OCI-LY7 (cell line): ENCODE measurements around the gene CNTN2. TPM values are rescaled to one million over a fixed set of nuclear protein-coding genes. Genes with fewer than 3 reads are reported as not detected.

Source experiments
- BruUV-seq: library from RNA; stranded (reverse); fragments of 400-500 nt; replicated peaks from 2 replicates; lab custom pipeline; 2021; lab: Mats Ljungman, UMichigan
- CTCF ChIA-PET: fragments of 300-600 bp; sonication (Branson Sonifier 250); formaldehyde crosslinking; loops from one replicate; lab custom pipeline; 2022; ENCODE audit warnings: antibody characterized with exemption; ENCODE audit not compliant: unreplicated experiment; lab: Charles Lee
- POLR2A ChIA-PET: fragments of 300-600 bp; sonication (Branson Sonifier 250); formaldehyde crosslinking; loops from one replicate; lab custom pipeline; 2022; ENCODE audit warnings: antibody characterized with exemption; lab: Charles Lee
- DNase-seq: peaks from one replicate; pipeline ENCODE4 v3.0.0-alpha.2; 2015; ENCODE audit warnings: low spot score
- H2AFZ ChIP-seq: fragments of 200-600 bp; sonication (generic), shearing (Covaris generic); 2 replicates; pipeline ENCODE4 v1.6.1; 2014; ENCODE audit warnings: mild to moderate bottlenecking, antibody characterized with exemption, low read length, moderate library complexity
- H3K27ac ChIP-seq: fragments of 200-600 bp; sonication (generic); 2 replicates; pipeline ENCODE4 v1.5.1; 2014; ENCODE audit warnings: mixed run types, low read depth, mild to moderate bottlenecking, moderate library complexity, low read length, inconsistent platforms; ENCODE audit not compliant: poor library complexity, severe bottlenecking
- H3K36me3 ChIP-seq: fragments of 200-600 bp; sonication (generic); 2 replicates; pipeline ENCODE4 v1.6.1; 2014; ENCODE audit warnings: mild to moderate bottlenecking, antibody characterized with exemption, low read length, moderate library complexity, mixed read lengths; ENCODE audit not compliant: insufficient read depth
- H3K4me1 ChIP-seq: fragments of 200-600 bp; sonication (generic); 2 replicates; pipeline ENCODE4 v1.5.1; 2014; ENCODE audit warnings: mild to moderate bottlenecking, low read length; ENCODE audit not compliant: insufficient read depth, poor library complexity, severe bottlenecking
- H3K4me2 ChIP-seq: fragments of 200-600 bp; sonication (generic); 2 replicates; pipeline ENCODE4 v1.6.1; 2014; ENCODE audit warnings: mild to moderate bottlenecking, low read length
- H3K4me3 ChIP-seq: fragments of 200-600 bp; sonication (generic); 2 replicates; pipeline ENCODE4 v1.5.1; 2014; ENCODE audit warnings: mild to moderate bottlenecking, low read depth, low read length; ENCODE audit not compliant: poor library complexity, severe bottlenecking
- H3K79me2 ChIP-seq: fragments of 200-600 bp; sonication (generic); 2 replicates; pipeline ENCODE4 v1.6.1; 2016; ENCODE audit warnings: low read depth, mild to moderate bottlenecking, low read length, moderate library complexity, mixed read lengths; ENCODE audit not compliant: insufficient read depth
- H3K9me2 ChIP-seq: fragments of 200-600 bp; sonication (generic); 2 replicates; pipeline ENCODE4 v1.6.1; 2016; ENCODE audit warnings: mild to moderate bottlenecking, low read length, mixed read lengths; ENCODE audit not compliant: insufficient read depth
- H3K9me3 ChIP-seq: fragments of 200-600 bp; sonication (generic); 2 replicates; pipeline ENCODE4 v1.6.1; 2014; ENCODE audit warnings: mild to moderate bottlenecking, mixed run types, low read length, mixed read lengths
- H4K20me1 ChIP-seq: fragments of 200-600 bp; sonication (generic); 2 replicates; pipeline ENCODE4 v1.6.1; 2014; ENCODE audit warnings: mild to moderate bottlenecking, antibody characterized with exemption, low read length, moderate library complexity, mixed read lengths; ENCODE audit not compliant: insufficient read depth
- EZH2phosphoT487 ChIP-seq: fragments of 200-600 bp; sonication (generic); IDR thresholded peaks from 2 replicates; pipeline ENCODE4 v1.6.1; 2018; ENCODE audit warnings: low read depth, borderline replicate concordance, mild to moderate bottlenecking, mixed run types, antibody characterized with exemption, low read length, moderate library complexity, mixed read lengths
- intact Hi-C: fragments of 100-400 bp; cut with micrococcal nuclease; formaldehyde crosslinking; loops from one replicate; pipeline ENCODE4 v1.10.0; 2022; ENCODE audit not compliant: unreplicated experiment
- total RNA-seq, 2 experiments: library from RNA; depleted of rRNA in 1 of 2; stranded (reverse); fragments of >200 nt in 1 of 2; shearing (Covaris generic) in 1 of 2; gene quantifications; 2 replicates each; pipeline ENCODE4 v1.2.3, GENCODE V29; 2014 to 2022
- TF ChIP-seq, protein P1 (sequence below): fragments of 200-600 bp; sonication (generic); conservative IDR thresholded peaks from 2 replicates; pipeline ENCODE4 v1.5.1; 2014; ENCODE audit warnings: mild to moderate bottlenecking, antibody characterized with exemption, low read length, moderate library complexity, mixed read lengths

The CNTN2 gene
- total RNA-seq, 2 experiments from 2014 or later = not detected

DNA sequence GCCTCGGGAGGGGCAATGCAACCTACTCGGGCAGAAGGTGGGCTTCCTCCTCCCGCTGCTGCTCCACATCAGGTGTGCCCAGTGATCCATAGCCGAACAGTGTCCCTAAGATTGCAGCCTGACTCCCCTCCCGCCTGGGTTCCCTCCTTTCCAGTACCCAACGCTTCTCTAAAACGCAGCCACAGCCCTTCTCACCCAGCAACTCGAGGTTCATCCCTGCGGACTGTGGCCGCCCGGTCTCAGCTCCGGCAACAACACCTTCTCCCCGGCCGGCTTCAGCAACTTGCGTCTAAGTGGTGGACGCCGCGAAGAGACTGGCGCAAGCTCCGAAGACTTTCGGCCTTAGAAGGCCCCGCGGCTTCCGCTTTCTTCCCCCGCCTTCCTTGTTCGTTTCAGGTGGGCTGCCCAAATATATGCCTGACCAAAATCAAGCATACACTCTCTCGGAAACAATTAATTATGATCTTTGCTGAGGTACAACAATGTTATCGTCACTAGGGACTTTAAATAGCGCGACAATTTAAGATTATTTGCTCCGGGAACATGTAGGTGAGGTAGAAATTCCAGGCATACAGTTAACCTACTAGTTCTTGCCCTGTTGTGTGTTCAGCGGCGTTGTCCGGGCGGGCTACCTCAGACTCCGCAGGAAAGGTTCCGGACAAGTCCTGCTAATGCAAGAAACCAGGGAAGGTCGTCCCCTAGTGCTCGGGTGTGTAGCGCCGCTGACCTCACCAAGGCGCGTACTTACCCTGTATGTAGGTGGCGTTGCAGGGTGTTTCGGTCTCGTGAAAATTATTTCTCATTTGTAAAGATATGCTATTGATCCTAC, 78.9 kb downstream of the CNTN2 start, which contains the start of gene RBBP5:
RBBP5 (minus strand) TSS at position 319 of the 829 bp plus-strand sequence; CDS start at position 214, 105 bp downstream.
- Histone ChIP-seq H2AFZ (peak within 1 kb of the TSS; percentile 97), H3K36me3 (peaks cover 15% of the 10 kb centered on the region), H3K9me2 (no peaks in the 10 kb centered on the region), H3K4me2 (peak within 1 kb of the TSS; percentile 91), H4K20me1 (no peaks in the 10 kb centered on the region), H3K4me3 (peak within 1 kb of the TSS; percentile 91), H3K27ac (peak within 1 kb of the TSS; percentile 70), H3K79me2 (peaks cover 38% of the 10 kb centered on the region), H3K9me3 (no peaks in the 10 kb centered on the region), H3K4me1 (peaks cover 31% of the 10 kb centered on the region)
- CTCF ChIA-PET = interaction anchor here (0.6 to 0.7 kb wide), 2 partner anchors 61 to 134 kb away, joined by 3 to 4 read pairs; no protein-coding TSS in a partner anchor
- BruUV-seq = no TSS peak
- POLR2A ChIA-PET = interaction anchor here (0.5 to 3.4 kb wide), 7 partner anchors 11 to 1107 kb away, joined by 3 to 22 read pairs (median 3); no protein-coding TSS in a partner anchor
- TF ChIP-seq, protein P1, sequence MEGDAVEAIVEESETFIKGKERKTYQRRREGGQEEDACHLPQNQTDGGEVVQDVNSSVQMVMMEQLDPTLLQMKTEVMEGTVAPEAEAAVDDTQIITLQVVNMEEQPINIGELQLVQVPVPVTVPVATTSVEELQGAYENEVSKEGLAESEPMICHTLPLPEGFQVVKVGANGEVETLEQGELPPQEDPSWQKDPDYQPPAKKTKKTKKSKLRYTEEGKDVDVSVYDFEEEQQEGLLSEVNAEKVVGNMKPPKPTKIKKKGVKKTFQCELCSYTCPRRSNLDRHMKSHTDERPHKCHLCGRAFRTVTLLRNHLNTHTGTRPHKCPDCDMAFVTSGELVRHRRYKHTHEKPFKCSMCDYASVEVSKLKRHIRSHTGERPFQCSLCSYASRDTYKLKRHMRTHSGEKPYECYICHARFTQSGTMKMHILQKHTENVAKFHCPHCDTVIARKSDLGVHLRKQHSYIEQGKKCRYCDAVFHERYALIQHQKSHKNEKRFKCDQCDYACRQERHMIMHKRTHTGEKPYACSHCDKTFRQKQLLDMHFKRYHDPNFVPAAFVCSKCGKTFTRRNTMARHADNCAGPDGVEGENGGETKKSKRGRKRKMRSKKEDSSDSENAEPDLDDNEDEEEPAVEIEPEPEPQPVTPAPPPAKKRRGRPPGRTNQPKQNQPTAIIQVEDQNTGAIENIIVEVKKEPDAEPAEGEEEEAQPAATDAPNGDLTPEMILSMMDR = peak; percentile 83
- TF ChIP-seq EZH2phosphoT487 = no peak
- intact Hi-C loops = loop anchor here (1.0 to 10.0 kb wide), 7 partner anchors 19 to 1795 kb away; partner anchors contain the start of genes DSTYK, PPP1R15B and TMCC2
- peak; percentile 99 for DNase-seq

DNA sequence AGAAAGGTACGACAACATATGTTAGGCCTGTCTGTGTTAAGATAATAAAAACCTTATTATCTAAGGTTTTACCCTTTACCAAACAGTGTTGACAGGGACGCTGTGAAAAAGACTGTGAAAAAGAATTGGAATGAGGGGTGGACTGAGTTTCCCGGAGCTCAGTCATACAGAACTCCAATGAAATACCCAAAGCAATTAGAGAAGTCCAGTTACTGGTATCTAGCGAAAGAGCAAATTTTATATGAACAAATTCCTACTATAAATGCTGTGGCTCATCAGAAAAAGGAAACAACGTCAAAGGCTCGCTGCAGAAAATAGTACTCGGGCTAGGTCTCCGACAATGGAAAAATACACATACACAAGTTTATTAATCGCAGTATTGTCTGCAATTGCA, 79.5 kb downstream of the CNTN2 start:
- POLR2A ChIA-PET = interaction anchor here (0.9 to 3.4 kb wide), 7 partner anchors 12 to 61 kb away, joined by 3 to 22 read pairs (median 4); no protein-coding TSS in a partner anchor
- Histone ChIP-seq H3K36me3 (peaks cover 14% of the 10 kb centered on the region), H2AFZ (peak overlapping the region; percentile 97), H3K9me2 (no peaks in the 10 kb centered on the region), H3K4me2 (peak overlapping the region; percentile 91), H3K9me3 (no peaks in the 10 kb centered on the region), H3K4me3 (peak overlapping the region; percentile 91), H4K20me1 (no peaks in the 10 kb centered on the region), H3K4me1 (peaks cover 31% of the 10 kb centered on the region), H3K27ac (peak overlapping the region; percentile 70), H3K79me2 (peaks cover 38% of the 10 kb centered on the region)
- TF ChIP-seq EZH2phosphoT487 = no peak
- TF ChIP-seq, protein P1 = peak; percentile 47; the same call in 1 of the 2 replicates
- TSS peak; percentile 82 for BruUV-seq
- CTCF ChIA-PET = no interaction called here
- intact Hi-C loops = loop anchor here (1.0 to 10.0 kb wide), 7 partner anchors 18 to 1795 kb away; partner anchors contain the start of genes DSTYK, PPP1R15B and TMCC2
- no peak for DNase-seq
